HEK293 (cell line): ENCODE data around the gene HOXB1.

ENCODE experiments used
- HOXD13 ChIP-seq: sonication (generic); formaldehyde crosslinking; IDR thresholded peaks from 2 replicates; pipeline ENCODE4 v1.8.0; 2022; ENCODE audit warnings: missing genetic modification reagents, borderline replicate concordance
- MYNN ChIP-seq: fragments of 450-650 bp; formaldehyde crosslinking; IDR thresholded peaks from 2 replicates; pipeline ENCODE4 v1.5.1; 2016; ENCODE audit warnings: missing biosample characterization, missing genetic modification characterization, borderline replicate concordance
- TRIM28 ChIP-seq: IDR thresholded peaks from 2 replicates; pipeline ENCODE4 v1.6.1; 2011; ENCODE audit warnings: low read length, control low read depth, borderline replicate concordance
- YY2 ChIP-seq: fragments of 450-650 bp; formaldehyde crosslinking; IDR thresholded peaks from 2 replicates; pipeline ENCODE4 v1.5.1; 2016; ENCODE audit warnings: missing biosample characterization, missing genetic modification characterization
- ZBTB1 ChIP-seq: fragments of 450-650 bp; formaldehyde crosslinking; IDR thresholded peaks from 2 replicates; pipeline ENCODE4 v1.5.1; 2016; ENCODE audit warnings: missing biosample characterization, missing genetic modification characterization
- ZBTB21 ChIP-seq: fragments of 450-650 bp; formaldehyde crosslinking; IDR thresholded peaks from 2 replicates; pipeline ENCODE4 v1.5.1; 2017; ENCODE audit warnings: missing biosample characterization, missing genetic modification characterization
- ZBTB48 ChIP-seq: fragments of 450-650 bp; formaldehyde crosslinking; IDR thresholded peaks from 2 replicates; pipeline ENCODE4 v1.5.1; 2016; ENCODE audit warnings: missing biosample characterization, missing genetic modification characterization
- ZNF132 ChIP-seq: fragments of 450-650 bp; formaldehyde crosslinking; IDR thresholded peaks from 2 replicates; pipeline ENCODE4 v1.5.1; 2017; ENCODE audit warnings: missing biosample characterization, missing genetic modification characterization, borderline replicate concordance
- ZNF133 ChIP-seq: fragments of 450-650 bp; formaldehyde crosslinking; IDR thresholded peaks from 2 replicates; pipeline ENCODE4 v1.5.1; 2016; ENCODE audit warnings: missing biosample characterization, missing genetic modification characterization
- ZNF138 ChIP-seq: fragments of 450-650 bp; formaldehyde crosslinking; IDR thresholded peaks from 2 replicates; pipeline ENCODE4 v1.5.1; 2016; ENCODE audit warnings: missing biosample characterization, missing genetic modification characterization, borderline replicate concordance
- ZNF157 ChIP-seq: fragments of 450-650 bp; formaldehyde crosslinking; IDR thresholded peaks from 2 replicates; pipeline ENCODE4 v1.5.1; 2016; ENCODE audit warnings: missing biosample characterization, missing genetic modification characterization
- ZNF169 ChIP-seq: fragments of 450-650 bp; formaldehyde crosslinking; IDR thresholded peaks from 2 replicates; pipeline ENCODE4 v1.5.1; 2016; ENCODE audit warnings: missing biosample characterization, missing genetic modification characterization
- ZNF239 ChIP-seq: fragments of 450-650 bp; formaldehyde crosslinking; IDR thresholded peaks from 2 replicates; pipeline ENCODE4 v1.5.1; 2016; ENCODE audit warnings: missing biosample characterization, missing genetic modification characterization
- ZNF350 ChIP-seq: fragments of 450-650 bp; formaldehyde crosslinking; IDR thresholded peaks from 2 replicates; pipeline ENCODE4 v1.5.0; 2017; ENCODE audit warnings: missing biosample characterization, mild to moderate bottlenecking, missing genetic modification characterization
- ZNF433 ChIP-seq: fragments of 450-650 bp; formaldehyde crosslinking; IDR thresholded peaks from 2 replicates; pipeline ENCODE4 v1.5.1; 2016; ENCODE audit warnings: missing biosample characterization, missing genetic modification characterization, low read depth
- ZNF530 ChIP-seq: fragments of 450-650 bp; formaldehyde crosslinking; IDR thresholded peaks from 2 replicates; pipeline ENCODE4 v1.5.1; 2016; ENCODE audit warnings: low read depth, missing biosample characterization, missing genetic modification characterization
- ZNF548 ChIP-seq: fragments of 450-650 bp; formaldehyde crosslinking; IDR thresholded peaks from 2 replicates; pipeline ENCODE4 v1.5.1; 2016; ENCODE audit warnings: missing biosample characterization, missing genetic modification characterization
- ZNF558 ChIP-seq: fragments of 450-650 bp; formaldehyde crosslinking; IDR thresholded peaks from 2 replicates; pipeline ENCODE4 v1.5.1; 2016; ENCODE audit warnings: missing biosample characterization, missing genetic modification characterization
- ZNF571 ChIP-seq: fragments of 450-650 bp; formaldehyde crosslinking; IDR thresholded peaks from 2 replicates; pipeline ENCODE4 v1.5.0; 2017; ENCODE audit warnings: missing biosample characterization, missing genetic modification characterization
- ZNF660 ChIP-seq: fragments of 450-650 bp; IDR thresholded peaks from 2 replicates; pipeline ENCODE4 v1.5.1; 2018; ENCODE audit warnings: missing biosample characterization, mild to moderate bottlenecking, missing genetic modification characterization
- ZNF677 ChIP-seq: fragments of 450-650 bp; IDR thresholded peaks from 2 replicates; pipeline ENCODE4 v1.5.0; 2018; ENCODE audit warnings: missing biosample characterization, mild to moderate bottlenecking, missing genetic modification characterization, moderate library complexity
- ZNF843 ChIP-seq: fragments of 450-650 bp; formaldehyde crosslinking; IDR thresholded peaks from 2 replicates; pipeline ENCODE4 v1.5.1; 2016; ENCODE audit warnings: missing biosample characterization, missing genetic modification characterization
- TF ChIP-seq, protein P1 (sequence below): fragments of 450-650 bp; formaldehyde crosslinking; IDR thresholded peaks from 2 replicates; pipeline ENCODE4 v1.5.1; 2017; ENCODE audit warnings: missing biosample characterization, missing genetic modification characterization
- TF ChIP-seq, protein P2 (sequence below): fragments of 450-650 bp; formaldehyde crosslinking; IDR thresholded peaks from 2 replicates; pipeline ENCODE4 v1.5.1; 2016; ENCODE audit warnings: missing biosample characterization, missing genetic modification characterization, borderline replicate concordance
- TF ChIP-seq, protein P3 (sequence below): fragments of 450-650 bp; formaldehyde crosslinking; IDR thresholded peaks from 2 replicates; pipeline ENCODE4 v1.5.1; 2016; ENCODE audit warnings: missing biosample characterization, missing genetic modification characterization
- TF ChIP-seq, protein P4 (sequence below): fragments of 450-650 bp; formaldehyde crosslinking; IDR thresholded peaks from 2 replicates; pipeline ENCODE4 v1.5.1; 2016; ENCODE audit warnings: missing biosample characterization, missing genetic modification characterization
- TF ChIP-seq, protein P5 (sequence below): fragments of 450-650 bp; formaldehyde crosslinking; IDR thresholded peaks from 2 replicates; pipeline ENCODE4 v1.5.1; 2016; ENCODE audit warnings: missing biosample characterization, missing genetic modification characterization

Gene HOXB1

DNA sequence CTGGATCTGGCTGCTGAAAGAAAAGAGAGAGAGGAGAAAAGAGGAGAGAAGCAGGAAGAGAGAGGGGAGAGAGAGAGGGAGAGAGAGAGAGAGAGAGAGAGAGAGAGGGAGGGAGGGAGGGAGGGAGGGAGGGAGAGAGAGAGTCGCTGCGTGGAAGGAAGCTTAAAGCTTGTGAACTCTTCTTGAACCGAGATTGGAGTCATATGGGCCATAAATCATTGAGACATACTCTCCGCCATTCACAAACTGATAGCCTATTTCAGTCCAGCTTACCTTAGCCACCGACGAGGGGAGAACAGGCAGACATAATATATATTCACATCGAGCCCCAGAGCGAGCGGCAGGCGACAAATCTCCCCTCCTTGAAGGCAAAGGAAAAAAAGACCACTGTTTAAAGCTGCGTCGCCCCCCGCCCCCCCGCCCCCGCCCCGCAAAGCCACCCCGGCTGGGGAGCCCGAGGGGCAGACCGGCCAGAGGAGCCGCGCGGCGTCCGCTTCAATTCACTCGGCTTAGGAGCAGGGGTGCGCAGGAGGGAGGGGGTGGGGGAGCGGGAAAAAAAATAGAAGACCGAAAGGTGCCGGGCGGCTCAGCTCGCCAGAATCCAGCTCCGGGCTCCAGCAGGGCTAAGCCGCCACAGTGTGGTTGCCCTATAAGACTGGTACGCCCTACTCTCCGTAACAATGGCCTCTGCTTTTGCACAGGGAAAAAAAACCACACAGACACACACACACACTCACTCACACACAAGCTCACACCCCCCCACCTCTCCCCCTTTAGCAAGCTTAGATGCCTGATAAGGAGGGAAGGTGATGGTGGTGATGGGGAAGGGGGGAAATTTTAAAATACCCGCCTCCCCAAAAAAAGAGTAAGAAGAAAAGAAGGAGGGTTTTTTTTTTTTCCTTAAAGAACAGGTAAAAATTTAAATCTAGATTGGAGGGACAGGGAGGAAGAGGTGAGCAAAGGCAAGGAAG lies 24.7 kb upstream of the HOXB1 start (continued):
- TF ChIP-seq ZNF239 (tag by site-specific recombination), result no peak
- TF ChIP-seq, protein P1, sequence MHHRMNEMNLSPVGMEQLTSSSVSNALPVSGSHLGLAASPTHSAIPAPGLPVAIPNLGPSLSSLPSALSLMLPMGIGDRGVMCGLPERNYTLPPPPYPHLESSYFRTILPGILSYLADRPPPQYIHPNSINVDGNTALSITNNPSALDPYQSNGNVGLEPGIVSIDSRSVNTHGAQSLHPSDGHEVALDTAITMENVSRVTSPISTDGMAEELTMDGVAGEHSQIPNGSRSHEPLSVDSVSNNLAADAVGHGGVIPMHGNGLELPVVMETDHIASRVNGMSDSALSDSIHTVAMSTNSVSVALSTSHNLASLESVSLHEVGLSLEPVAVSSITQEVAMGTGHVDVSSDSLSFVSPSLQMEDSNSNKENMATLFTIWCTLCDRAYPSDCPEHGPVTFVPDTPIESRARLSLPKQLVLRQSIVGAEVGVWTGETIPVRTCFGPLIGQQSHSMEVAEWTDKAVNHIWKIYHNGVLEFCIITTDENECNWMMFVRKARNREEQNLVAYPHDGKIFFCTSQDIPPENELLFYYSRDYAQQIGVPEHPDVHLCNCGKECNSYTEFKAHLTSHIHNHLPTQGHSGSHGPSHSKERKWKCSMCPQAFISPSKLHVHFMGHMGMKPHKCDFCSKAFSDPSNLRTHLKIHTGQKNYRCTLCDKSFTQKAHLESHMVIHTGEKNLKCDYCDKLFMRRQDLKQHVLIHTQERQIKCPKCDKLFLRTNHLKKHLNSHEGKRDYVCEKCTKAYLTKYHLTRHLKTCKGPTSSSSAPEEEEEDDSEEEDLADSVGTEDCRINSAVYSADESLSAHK (tag by site-specific recombination), result peak; percentile 43; the same call in 1 of the 2 replicates
- peak; percentile 54; the same call in 1 of the 2 replicates for TF ChIP-seq ZNF843
- no peak for TF ChIP-seq ZNF530 (tag by site-specific recombination)
- no peak for TF ChIP-seq ZNF433 (tag by site-specific recombination)
- no peak for TF ChIP-seq ZNF132 (tag by site-specific recombination)
- no peak for TF ChIP-seq MYNN (tag by site-specific recombination)
- TF ChIP-seq ZNF350, result no peak
- no peak for TF ChIP-seq ZNF548 (tag by site-specific recombination)
- no peak for TF ChIP-seq ZBTB1
- TF ChIP-seq ZNF660 (tag by site-specific recombination), result peak; percentile 79
- TF ChIP-seq ZNF677 (tag by site-specific recombination), result no peak
- TF ChIP-seq, protein P2, sequence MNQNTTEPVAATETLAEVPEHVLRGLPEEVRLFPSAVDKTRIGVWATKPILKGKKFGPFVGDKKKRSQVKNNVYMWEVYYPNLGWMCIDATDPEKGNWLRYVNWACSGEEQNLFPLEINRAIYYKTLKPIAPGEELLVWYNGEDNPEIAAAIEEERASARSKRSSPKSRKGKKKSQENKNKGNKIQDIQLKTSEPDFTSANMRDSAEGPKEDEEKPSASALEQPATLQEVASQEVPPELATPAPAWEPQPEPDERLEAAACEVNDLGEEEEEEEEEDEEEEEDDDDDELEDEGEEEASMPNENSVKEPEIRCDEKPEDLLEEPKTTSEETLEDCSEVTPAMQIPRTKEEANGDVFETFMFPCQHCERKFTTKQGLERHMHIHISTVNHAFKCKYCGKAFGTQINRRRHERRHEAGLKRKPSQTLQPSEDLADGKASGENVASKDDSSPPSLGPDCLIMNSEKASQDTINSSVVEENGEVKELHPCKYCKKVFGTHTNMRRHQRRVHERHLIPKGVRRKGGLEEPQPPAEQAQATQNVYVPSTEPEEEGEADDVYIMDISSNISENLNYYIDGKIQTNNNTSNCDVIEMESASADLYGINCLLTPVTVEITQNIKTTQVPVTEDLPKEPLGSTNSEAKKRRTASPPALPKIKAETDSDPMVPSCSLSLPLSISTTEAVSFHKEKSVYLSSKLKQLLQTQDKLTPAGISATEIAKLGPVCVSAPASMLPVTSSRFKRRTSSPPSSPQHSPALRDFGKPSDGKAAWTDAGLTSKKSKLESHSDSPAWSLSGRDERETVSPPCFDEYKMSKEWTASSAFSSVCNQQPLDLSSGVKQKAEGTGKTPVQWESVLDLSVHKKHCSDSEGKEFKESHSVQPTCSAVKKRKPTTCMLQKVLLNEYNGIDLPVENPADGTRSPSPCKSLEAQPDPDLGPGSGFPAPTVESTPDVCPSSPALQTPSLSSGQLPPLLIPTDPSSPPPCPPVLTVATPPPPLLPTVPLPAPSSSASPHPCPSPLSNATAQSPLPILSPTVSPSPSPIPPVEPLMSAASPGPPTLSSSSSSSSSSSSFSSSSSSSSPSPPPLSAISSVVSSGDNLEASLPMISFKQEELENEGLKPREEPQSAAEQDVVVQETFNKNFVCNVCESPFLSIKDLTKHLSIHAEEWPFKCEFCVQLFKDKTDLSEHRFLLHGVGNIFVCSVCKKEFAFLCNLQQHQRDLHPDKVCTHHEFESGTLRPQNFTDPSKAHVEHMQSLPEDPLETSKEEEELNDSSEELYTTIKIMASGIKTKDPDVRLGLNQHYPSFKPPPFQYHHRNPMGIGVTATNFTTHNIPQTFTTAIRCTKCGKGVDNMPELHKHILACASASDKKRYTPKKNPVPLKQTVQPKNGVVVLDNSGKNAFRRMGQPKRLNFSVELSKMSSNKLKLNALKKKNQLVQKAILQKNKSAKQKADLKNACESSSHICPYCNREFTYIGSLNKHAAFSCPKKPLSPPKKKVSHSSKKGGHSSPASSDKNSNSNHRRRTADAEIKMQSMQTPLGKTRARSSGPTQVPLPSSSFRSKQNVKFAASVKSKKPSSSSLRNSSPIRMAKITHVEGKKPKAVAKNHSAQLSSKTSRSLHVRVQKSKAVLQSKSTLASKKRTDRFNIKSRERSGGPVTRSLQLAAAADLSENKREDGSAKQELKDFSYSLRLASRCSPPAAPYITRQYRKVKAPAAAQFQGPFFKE (tag by site-specific recombination), result no peak
- TF ChIP-seq ZNF138 (tag by site-specific recombination), result no peak
- TF ChIP-seq, protein P3, sequence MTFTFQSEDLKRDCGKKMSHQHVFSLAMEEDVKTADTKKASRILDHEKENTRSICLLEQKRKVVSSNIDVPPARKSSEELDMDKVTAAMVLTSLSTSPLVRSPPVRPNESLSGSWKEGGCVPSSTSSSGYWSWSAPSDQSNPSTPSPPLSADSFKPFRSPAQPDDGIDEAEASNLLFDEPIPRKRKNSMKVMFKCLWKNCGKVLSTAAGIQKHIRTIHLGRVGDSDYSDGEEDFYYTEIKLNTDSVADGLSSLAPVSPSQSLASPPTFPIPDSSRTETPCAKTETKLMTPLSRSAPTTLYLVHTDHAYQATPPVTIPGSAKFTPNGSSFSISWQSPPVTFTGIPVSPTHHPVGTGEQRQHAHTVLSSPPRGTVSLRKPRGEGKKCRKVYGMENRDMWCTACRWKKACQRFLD (tag by site-specific recombination), result no peak
- TF ChIP-seq TRIM28, result no peak
- TF ChIP-seq ZNF558 (tag by site-specific recombination), result no peak
- no peak for TF ChIP-seq ZNF133 (tag by site-specific recombination)
- TF ChIP-seq, protein P4, sequence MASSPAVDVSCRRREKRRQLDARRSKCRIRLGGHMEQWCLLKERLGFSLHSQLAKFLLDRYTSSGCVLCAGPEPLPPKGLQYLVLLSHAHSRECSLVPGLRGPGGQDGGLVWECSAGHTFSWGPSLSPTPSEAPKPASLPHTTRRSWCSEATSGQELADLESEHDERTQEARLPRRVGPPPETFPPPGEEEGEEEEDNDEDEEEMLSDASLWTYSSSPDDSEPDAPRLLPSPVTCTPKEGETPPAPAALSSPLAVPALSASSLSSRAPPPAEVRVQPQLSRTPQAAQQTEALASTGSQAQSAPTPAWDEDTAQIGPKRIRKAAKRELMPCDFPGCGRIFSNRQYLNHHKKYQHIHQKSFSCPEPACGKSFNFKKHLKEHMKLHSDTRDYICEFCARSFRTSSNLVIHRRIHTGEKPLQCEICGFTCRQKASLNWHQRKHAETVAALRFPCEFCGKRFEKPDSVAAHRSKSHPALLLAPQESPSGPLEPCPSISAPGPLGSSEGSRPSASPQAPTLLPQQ (tag by site-specific recombination), result 0 out of 2 replicates have a peak, but pooled peaks have one; percentile 28
- TF ChIP-seq ZNF157 (tag by site-specific recombination), result no peak
- no peak for TF ChIP-seq ZBTB48 (tag by site-specific recombination)
- no peak for TF ChIP-seq ZNF571 (tag by site-specific recombination)
- peak; percentile 68; the same call in 1 of the 2 replicates for TF ChIP-seq ZNF169 (tag by site-specific recombination)
- TF ChIP-seq HOXD13 (CRISPR knock-in tag), result no peak
- peak; percentile 36; the same call in 1 of the 2 replicates for TF ChIP-seq YY2 (tag by site-specific recombination)
- no peak for TF ChIP-seq ZBTB21 (tag by site-specific recombination)
- TF ChIP-seq, protein P5, sequence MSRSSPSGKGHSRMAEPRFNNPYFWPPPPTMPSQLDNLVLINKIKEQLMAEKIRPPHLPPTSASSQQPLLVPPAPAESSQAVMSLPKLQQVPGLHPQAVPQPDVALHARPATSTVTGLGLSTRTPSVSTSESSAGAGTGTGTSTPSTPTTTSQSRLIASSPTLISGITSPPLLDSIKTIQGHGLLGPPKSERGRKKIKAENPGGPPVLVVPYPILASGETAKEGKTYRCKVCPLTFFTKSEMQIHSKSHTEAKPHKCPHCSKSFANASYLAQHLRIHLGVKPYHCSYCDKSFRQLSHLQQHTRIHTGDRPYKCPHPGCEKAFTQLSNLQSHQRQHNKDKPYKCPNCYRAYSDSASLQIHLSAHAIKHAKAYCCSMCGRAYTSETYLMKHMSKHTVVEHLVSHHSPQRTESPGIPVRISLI (tag by site-specific recombination), result no peak
